Measurements from ENCODE around the gene CNTNAP5. TPM values are rescaled to one million over a fixed set of nuclear protein-coding genes. Genes with fewer than 3 reads are reported as not detected.

CNTNAP5 gene
- total and polyA plus RNA-seq, 9 of the 15 experiments (the other 6 are each of a cell fraction or from before 2014, with no cell fraction given), result not detected

GRCh38 chr2:124664363-124664762 is 639.3 kb downstream of the CNTNAP5 start:
- 2% methylated on average over 5 of the region's 5 CpGs for WGBS (ENCODE audit: insufficient coverage, low coverage, missing lambda C conversion rate)
- Histone ChIP-seq H3K4me3 (no peak overlapping the region), H3K9ac (ENCODE audit: insufficient read depth in 1 of 2, low read depth in 2 of 2, low read length in 2 of 2) (no peak overlapping the region), H3K79me2 (ENCODE audit: control insufficient read depth, insufficient read depth, low read length) (no peaks in the 10 kb centered on the region), H3K9me3 (replicated peaks; ENCODE audit: control insufficient read depth, insufficient read depth, low read depth, low read length) (no peaks in the 10 kb centered on the region), H3K4me1 (replicated peaks in 1 of 2; ENCODE audit: control insufficient read depth in 2 of 2, insufficient read depth in 2 of 2, low read length in 2 of 2) (no peaks in the 10 kb centered on the region), H3K4me2 (ENCODE audit: insufficient read depth, low read length) (no peak overlapping the region), H2AFZ (ENCODE audit: low read depth, low read length) (no peak overlapping the region), H3K9me1 (ENCODE audit: control insufficient read depth, insufficient read depth, low read length) (no peaks in the 10 kb centered on the region), H3K27ac (ENCODE audit: extremely low read depth, low read depth, low read length) (no peak overlapping the region), H4K20me1 (replicated peaks; ENCODE audit: control insufficient read depth, insufficient read depth, low read length) (no peaks in the 10 kb centered on the region), H3K36me3 (ENCODE audit: control insufficient read depth, insufficient read depth, low read length) (no peaks in the 10 kb centered on the region), H3K27me3 (ENCODE audit: control insufficient read depth in 2 of 2, insufficient read depth in 2 of 2, low read length in 2 of 2) (no peaks in the 10 kb centered on the region)
- POLR2A ChIA-PET, result no interaction called here
- in situ Hi-C loops (cut with MboI) (no loop called here), intact Hi-C loops (cut with micrococcal nuclease) (no loop called here)
- no TSS peak for BruUV-seq (replicated peaks)
- TF ChIP-seq XRCC3 (IDR thresholded peaks at IDR 0.05), result no peak
- TF ChIP-seq CC2D1A (IDR thresholded peaks at IDR 0.05), result no peak
- no peak for TF ChIP-seq ATF7 (IDR thresholded peaks at IDR 0.05)
- TF ChIP-seq ZNF584 (CRISPR knock-in tag; IDR thresholded peaks at IDR 0.05; ENCODE audit: low read depth), result no peak
- no peak for TF ChIP-seq MEF2D (tag; conservative IDR thresholded peaks at IDR 0.05; ENCODE audit: low read depth)
- TF ChIP-seq U2AF2 (optimal IDR thresholded peaks at IDR 0.05; ENCODE audit: low read depth, low read length), result no peak
- no peak for TF ChIP-seq ZNF253 (CRISPR knock-in tag; conservative IDR thresholded peaks at IDR 0.05)
- no peak for TF ChIP-seq GTF2B (IDR thresholded peaks at IDR 0.05; ENCODE audit: extremely low read depth, insufficient read length)
- no peak for TF ChIP-seq SNAPC5 (CRISPR knock-in tag; IDR thresholded peaks at IDR 0.05)
- TF ChIP-seq ZC3H11A (IDR thresholded peaks at IDR 0.05; ENCODE audit: low read depth, low read length), result no peak
- no peak for TF ChIP-seq THAP7 (CRISPR knock-in tag; IDR thresholded peaks at IDR 0.05)
- TF ChIP-seq NFE2 (IDR thresholded peaks at IDR 0.05; ENCODE audit: low read depth), result no peak
- no peak for TF ChIP-seq POLR2AphosphoS5 (IDR thresholded peaks at IDR 0.05; ENCODE audit: control insufficient read depth, insufficient read depth, low read depth, low read length)
- no peak for TF ChIP-seq ZBTB34 (CRISPR knock-in tag; IDR thresholded peaks at IDR 0.05)
- TF ChIP-seq ZNF175 (CRISPR knock-in tag; IDR thresholded peaks at IDR 0.05; ENCODE audit: low read depth), result no peak
- no peak for TF ChIP-seq IRF1 (CRISPR knock-in tag; IDR thresholded peaks at IDR 0.05; ENCODE audit: borderline replicate concordance)
- ATAC-seq (no peak), DNase-seq (ENCODE audit: extremely low read depth in 1 of 4, low spot score in 3 of 4) (no peak), FAIRE-seq (no peak)
- CTCF ChIA-PET (ENCODE audit: low intra/inter-chr PET ratio), result no interaction called here

Data from K562 (cell line).